Neural progenitor cell (in vitro differentiated cells): ENCODE measurements around the gene SACS.

Experiments used
- EZH2 ChIP-seq: fragments of 200-600 bp; sonication (generic); IDR thresholded peaks from 2 replicates; pipeline ENCODE4 v1.6.1; 2017; ENCODE audit warnings: antibody characterized with exemption, mild to moderate bottlenecking, moderate library complexity
- TF ChIP-seq, protein P1 (sequence below): fragments of 200-600 bp; sonication (generic); IDR thresholded peaks from 2 replicates; pipeline ENCODE4 v1.5.1; 2017; ENCODE audit warnings: antibody characterized with exemption, mild to moderate bottlenecking

DNA sequence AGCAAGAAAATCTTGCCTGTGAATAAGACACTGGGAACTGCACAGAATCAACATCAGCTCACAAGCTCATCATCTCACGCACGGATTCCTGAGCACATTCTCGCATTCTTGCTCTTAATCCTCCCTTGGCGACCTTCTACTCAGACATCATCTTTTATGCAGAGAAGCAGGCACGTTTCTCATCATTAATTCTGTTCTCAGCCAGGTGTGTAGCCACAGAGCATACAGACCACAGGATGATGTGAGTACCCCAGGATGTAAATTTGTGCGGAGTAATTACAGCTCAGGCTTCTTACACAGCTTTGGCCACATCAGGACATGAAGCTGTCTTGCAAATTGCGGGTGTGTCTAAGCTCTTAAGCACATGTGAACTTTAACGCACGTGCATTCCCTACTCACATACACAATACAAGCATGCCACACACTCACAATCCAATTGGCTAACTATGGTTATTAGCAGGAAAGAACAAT is 36.5 kb upstream of the SACS start:
- TF ChIP-seq EZH2, result no peak
- TF ChIP-seq, protein P1, sequence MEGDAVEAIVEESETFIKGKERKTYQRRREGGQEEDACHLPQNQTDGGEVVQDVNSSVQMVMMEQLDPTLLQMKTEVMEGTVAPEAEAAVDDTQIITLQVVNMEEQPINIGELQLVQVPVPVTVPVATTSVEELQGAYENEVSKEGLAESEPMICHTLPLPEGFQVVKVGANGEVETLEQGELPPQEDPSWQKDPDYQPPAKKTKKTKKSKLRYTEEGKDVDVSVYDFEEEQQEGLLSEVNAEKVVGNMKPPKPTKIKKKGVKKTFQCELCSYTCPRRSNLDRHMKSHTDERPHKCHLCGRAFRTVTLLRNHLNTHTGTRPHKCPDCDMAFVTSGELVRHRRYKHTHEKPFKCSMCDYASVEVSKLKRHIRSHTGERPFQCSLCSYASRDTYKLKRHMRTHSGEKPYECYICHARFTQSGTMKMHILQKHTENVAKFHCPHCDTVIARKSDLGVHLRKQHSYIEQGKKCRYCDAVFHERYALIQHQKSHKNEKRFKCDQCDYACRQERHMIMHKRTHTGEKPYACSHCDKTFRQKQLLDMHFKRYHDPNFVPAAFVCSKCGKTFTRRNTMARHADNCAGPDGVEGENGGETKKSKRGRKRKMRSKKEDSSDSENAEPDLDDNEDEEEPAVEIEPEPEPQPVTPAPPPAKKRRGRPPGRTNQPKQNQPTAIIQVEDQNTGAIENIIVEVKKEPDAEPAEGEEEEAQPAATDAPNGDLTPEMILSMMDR, result no peak
